Measurements from ENCODE around the gene PKLR. TPM values are rescaled to one million over a fixed set of nuclear protein-coding genes. Genes with fewer than 3 reads are reported as not detected.

PKLR gene
- total and polyA plus RNA-seq, 2 of the 4 experiments (the other 2 are of a cell fraction): 0.03 TPM; not detected in 1

DNA sequence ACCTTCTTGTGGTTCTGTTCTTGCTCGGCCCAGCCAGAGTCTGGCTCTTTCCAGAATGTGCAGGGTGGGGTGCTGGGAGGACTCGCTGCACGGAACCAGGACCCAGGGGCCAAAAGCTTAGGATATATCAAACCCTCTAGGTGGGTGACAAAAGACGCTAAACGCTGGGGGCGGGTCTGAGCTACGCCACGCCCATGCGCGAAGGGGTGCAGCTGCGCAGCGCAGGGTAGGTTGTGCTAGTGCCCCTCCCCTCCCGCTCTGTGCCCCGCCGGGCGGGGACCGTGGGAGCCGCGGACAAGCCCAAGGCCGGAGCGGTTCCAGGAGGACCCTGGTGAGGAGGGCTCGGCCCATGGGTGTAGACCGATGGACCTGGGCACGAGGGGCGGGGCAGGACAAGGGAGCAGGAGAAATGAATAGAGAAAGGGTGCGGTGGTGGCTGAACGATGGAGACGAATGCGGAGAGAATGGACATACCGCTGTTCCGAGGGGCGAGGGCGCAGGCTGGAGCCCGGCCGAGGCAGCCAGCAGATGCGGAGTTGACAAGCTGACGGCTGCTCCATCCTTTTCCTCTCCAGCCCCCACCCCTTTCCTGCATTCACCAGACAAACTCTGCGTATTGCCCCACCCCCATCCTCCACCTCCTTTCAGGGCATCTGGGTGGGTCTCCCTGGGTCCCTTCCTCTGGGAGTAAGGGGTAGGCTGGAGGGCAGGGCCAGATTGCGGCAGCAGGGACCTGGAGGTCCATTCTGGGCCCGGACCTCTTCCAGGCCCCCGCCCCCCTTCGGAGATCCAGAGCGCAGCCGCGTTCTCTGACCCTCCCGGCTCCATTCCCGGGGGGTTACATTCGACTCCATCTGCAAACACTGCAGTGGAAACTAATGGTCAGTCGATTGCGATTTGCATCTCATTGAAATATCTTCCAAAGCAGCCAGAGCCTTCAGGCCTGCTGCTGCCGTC is 19.7 kb upstream of the PKLR start, which contains the start of gene RUSC1:
RUSC1 (plus strand) TSS at position 234 of the 957 bp plus-strand sequence. CDS start 880 bp downstream, outside the sequence.
- dilution Hi-C loops (cut with HindIII; ENCODE audit: low sequenced_read_pairs, unreplicated experiment): no loop called here
- peak within 1 kb of the TSS; percentile 72 for H3K27ac ChIP-seq (ENCODE audit: insufficient read depth, low read length)

More for the DNA sequence above, 19.7 kb upstream of the PKLR start, which contains the start of gene RUSC1:
- in situ Hi-C loops (cut with MboI; ENCODE audit: low sequenced_read_pairs) (no loop called here), intact Hi-C loops (cut with micrococcal nuclease) (loop anchor here (5.0 to 10.0 kb wide), 3 partner anchors 116 to 326 kb away; partner anchors contain the start of genes MTX1 and THBS3)
- Histone ChIP-seq H2BK5ac (ENCODE audit: low read depth, low read length, poor library complexity, severe bottlenecking) (peak within 1 kb of the TSS; percentile 55), H3K9me1 (ENCODE audit: insufficient read depth, low read length) (peaks cover 16% of the 10 kb centered on the region; the same call in 1 of the 2 replicates), H2AK5ac (ENCODE audit: low read depth, low read length) (peak within 1 kb of the TSS; percentile 71), H3K23ac (ENCODE audit: low read depth, low read length) (peak within 1 kb of the TSS; percentile 89), H3K79me1 (ENCODE audit: low read depth in 1 of 2, low read length in 2 of 2) (peaks cover 6 to 59% of the 10 kb centered on the region in 2 experiments), H3K18ac (ENCODE audit: low read depth, low read length) (peak within 1 kb of the TSS; percentile 31; the same call in 1 of the 2 replicates), H2AK9ac (replicated peaks; ENCODE audit: low read depth, low read length, poor library complexity) (peak within 1 kb of the TSS; percentile 96), H3K14ac (replicated peaks; ENCODE audit: low read depth, low read length) (peak within 1 kb of the TSS; percentile 73), H2BK15ac (ENCODE audit: low read depth, low read length) (no peak within 1 kb of the TSS), H2BK120ac (ENCODE audit: low read depth, low read length) (no peak within 1 kb of the TSS), H2BK20ac (ENCODE audit: low read depth, low read length) (no peak within 1 kb of the TSS), H3K27me3 (ENCODE audit: control insufficient read depth, insufficient read depth, low read length) (no peaks in the 10 kb centered on the region), H3K9me3 (ENCODE audit: control insufficient read depth, insufficient read depth, low read length) (no peaks in the 10 kb centered on the region), H3K9ac (ENCODE audit: low read depth, low read length) (peak within 1 kb of the TSS; percentile 67), H3K56ac (ENCODE audit: extremely low read depth, insufficient read depth, low read length) (no peak within 1 kb of the TSS), H2AFZ (replicated peaks; ENCODE audit: low read length, poor library complexity) (peak within 1 kb of the TSS; percentile 90), H3K36me3 (ENCODE audit: control insufficient read depth, insufficient read depth, low read length) (peaks cover 10% of the 10 kb centered on the region), H4K20me1 (ENCODE audit: insufficient read depth, low read length) (peaks cover 14% of the 10 kb centered on the region), H4K5ac (ENCODE audit: low read depth, low read length) (peak within 1 kb of the TSS; percentile 21), H3K4me1 (ENCODE audit: control insufficient read depth, insufficient read depth, low read length) (peaks cover 16% of the 10 kb centered on the region; the same call in 1 of the 2 replicates), H4K8ac (ENCODE audit: low read depth in 2 of 2, low read length in 2 of 2) (peak within 1 kb of the TSS; percentile 33 to 81; a peak in 2 of 4 replicates), H3K4me2 (ENCODE audit: low read depth, low read length) (peak within 1 kb of the TSS; percentile 91), H3K4ac (ENCODE audit: low read depth, low read length) (peak within 1 kb of the TSS; percentile 91), H3K4me3 (ENCODE audit: insufficient read depth, low read depth, low read length) (peak within 1 kb of the TSS; percentile 90), H4K91ac (ENCODE audit: insufficient read depth, low read depth, low read length) (peak within 1 kb of the TSS; percentile 48)
- TF ChIP-seq, protein P1, sequence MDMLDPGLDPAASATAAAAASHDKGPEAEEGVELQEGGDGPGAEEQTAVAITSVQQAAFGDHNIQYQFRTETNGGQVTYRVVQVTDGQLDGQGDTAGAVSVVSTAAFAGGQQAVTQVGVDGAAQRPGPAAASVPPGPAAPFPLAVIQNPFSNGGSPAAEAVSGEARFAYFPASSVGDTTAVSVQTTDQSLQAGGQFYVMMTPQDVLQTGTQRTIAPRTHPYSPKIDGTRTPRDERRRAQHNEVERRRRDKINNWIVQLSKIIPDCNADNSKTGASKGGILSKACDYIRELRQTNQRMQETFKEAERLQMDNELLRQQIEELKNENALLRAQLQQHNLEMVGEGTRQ (IDR thresholded peaks at IDR 0.05; ENCODE audit: low read depth, low read length): no peak
- TF ChIP-seq MAFK (IDR thresholded peaks at IDR 0.05; ENCODE audit: low read depth, low read length) (no peak), MAZ (IDR thresholded peaks at IDR 0.05; ENCODE audit: borderline replicate concordance, low read depth, low read length) (peak; percentile 90; the same call in 1 of the 2 replicates)
- CTCF ChIA-PET: no interaction called here
- ATAC-seq (ENCODE audit: low read depth) (peak; percentile 20), DNase-seq (peak; percentile 49)
- no TSS peak for BruUV-seq (replicated peaks)
- 18% methylated on average over 3 of the region's 51 CpGs; no CpG with 5 or more reads in 1 of the 2 experiments for WGBS, 2 experiments (ENCODE audit: extremely low coverage in 2 of 2, insufficient read length in 1 of 2)
- POLR2A ChIA-PET (ENCODE audit: unreplicated experiment): interaction anchor here (0.6 kb wide), 1 partner anchor 21 kb away, joined by 12 read pairs; no protein-coding TSS in a partner anchor
